Gastrocnemius medialis (tissue), 4 donors: Measurements from ENCODE around the gene GTF2A2.
A peak's percentile ranks its signal among the peaks of the same experiment; 100 is the strongest.

ENCODE experiments used
- POLR2A ChIP-seq, 2 donors: fragments of 450-650 bp; IDR thresholded peaks; one replicate each; pipeline ENCODE4 v1.6.1; 2017; ENCODE audit warnings: antibody characterized with exemption in 2 of 2, mild to moderate bottlenecking in 2 of 2, moderate library complexity in 2 of 2
- TF ChIP-seq, protein P1 (sequence below), 5 experiments: fragments of 450-650 bp in 3 of 5; fragments of 200-600 bp in 2 of 5; sonication (generic) in 2 of 5; IDR thresholded peaks in 4 of 5; conservative IDR thresholded peaks in 1 of 5; 1 replicate in 4 of 5; 2 replicates in 1 of 5; pipeline ENCODE4 v1.5.1; 2016 to 2019; ENCODE audit warnings: antibody characterized with exemption in 5 of 5, mild to moderate bottlenecking in 3 of 5, moderate library complexity in 3 of 5

DNA sequence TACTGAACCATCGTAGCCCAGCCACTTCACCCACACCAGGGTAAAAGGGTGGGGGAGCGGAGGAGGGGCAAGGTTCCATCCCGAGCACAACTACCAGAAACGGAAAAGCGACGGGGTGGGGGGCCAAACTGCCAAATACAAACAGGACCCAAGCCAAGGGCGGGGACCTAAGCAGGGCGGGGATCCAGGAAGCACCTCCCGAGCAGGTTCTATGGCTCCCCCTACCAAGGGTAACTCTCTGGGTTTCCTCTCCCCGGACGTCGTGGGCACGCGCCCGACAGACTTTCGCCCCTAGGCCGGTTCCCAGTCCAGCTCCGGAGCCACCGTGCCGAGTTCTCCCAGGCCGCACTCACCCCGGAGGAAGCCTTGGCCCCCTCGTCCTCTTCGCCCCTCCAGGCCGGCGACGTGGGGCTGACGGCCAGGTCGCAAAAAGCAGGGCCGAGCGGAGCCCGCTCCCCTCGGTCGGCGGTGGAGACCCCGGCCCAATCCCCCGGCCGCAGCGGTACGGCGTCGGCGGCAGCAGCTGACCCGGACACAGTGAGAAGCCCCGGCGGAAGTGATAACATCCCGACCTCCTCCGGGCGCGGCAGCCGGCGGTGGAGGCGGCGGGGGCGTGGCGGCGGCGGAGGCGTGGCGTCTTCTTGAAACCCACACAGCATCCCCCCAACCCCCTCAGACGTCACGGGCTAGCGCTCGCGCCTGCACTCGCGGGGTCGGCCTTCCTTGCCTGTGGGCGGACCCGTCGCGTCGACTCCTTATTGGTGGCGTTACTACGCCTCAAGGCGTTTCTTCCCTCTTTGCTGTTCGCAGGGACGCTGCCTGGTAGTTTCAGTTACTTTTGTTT is 31.7 kb upstream of the GTF2A2 start, which contains the start of gene BNIP2:
- TF ChIP-seq, protein P1, sequence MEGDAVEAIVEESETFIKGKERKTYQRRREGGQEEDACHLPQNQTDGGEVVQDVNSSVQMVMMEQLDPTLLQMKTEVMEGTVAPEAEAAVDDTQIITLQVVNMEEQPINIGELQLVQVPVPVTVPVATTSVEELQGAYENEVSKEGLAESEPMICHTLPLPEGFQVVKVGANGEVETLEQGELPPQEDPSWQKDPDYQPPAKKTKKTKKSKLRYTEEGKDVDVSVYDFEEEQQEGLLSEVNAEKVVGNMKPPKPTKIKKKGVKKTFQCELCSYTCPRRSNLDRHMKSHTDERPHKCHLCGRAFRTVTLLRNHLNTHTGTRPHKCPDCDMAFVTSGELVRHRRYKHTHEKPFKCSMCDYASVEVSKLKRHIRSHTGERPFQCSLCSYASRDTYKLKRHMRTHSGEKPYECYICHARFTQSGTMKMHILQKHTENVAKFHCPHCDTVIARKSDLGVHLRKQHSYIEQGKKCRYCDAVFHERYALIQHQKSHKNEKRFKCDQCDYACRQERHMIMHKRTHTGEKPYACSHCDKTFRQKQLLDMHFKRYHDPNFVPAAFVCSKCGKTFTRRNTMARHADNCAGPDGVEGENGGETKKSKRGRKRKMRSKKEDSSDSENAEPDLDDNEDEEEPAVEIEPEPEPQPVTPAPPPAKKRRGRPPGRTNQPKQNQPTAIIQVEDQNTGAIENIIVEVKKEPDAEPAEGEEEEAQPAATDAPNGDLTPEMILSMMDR (IDR thresholded peaks at IDR 0.05 in 4 of 5, conservative IDR thresholded peaks at IDR 0.05 in 1 of 5): no peak
- peak; percentile 93 to 96 for TF ChIP-seq POLR2A (IDR thresholded peaks at IDR 0.05)
